ENCODE data around the gene HSPA12A. TPM values are rescaled to one million over a fixed set of nuclear protein-coding genes. Genes with fewer than 3 reads are reported as not detected.

HSPA12A gene
- total RNA-seq, 4 donors from 2014 or later = 6.4 to 9.9 (median 9.5) TPM

DNA sequence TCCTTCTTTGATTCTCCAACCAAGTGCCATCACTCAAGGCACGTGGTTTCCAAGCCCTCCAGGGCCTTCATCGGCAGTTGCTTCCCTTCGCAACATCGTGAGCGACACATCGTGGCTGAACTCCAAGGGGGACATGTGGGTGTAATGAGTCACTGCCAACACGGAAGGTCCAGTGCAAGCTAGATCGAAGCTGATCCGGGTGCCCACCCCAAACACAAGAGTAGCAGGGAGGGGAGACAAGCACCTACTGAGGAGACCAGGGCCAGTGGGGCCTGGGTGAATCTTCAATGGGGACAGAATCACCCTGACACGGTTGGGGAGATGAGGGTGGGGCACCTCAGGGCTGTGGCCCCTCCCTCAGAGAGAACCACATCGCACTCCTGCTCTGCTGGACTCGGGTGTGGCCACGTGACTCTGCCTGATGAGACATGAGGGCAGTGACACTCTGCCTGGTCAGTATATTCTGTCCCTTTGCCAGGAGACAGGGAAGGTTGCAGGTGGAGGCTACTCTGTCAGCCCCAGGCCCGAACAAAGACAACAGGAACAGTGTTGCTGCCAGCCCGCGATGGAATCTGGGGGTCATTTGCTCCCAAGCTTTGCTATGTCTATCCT lies 36.8 kb upstream of the HSPA12A start:
- intact Hi-C loops (cut with DNase I; ENCODE audit: low total_unique reads) = no loop called here
- no peak for TF ChIP-seq POLR2A (IDR thresholded peaks at IDR 0.05)
- TF ChIP-seq, protein P1, sequence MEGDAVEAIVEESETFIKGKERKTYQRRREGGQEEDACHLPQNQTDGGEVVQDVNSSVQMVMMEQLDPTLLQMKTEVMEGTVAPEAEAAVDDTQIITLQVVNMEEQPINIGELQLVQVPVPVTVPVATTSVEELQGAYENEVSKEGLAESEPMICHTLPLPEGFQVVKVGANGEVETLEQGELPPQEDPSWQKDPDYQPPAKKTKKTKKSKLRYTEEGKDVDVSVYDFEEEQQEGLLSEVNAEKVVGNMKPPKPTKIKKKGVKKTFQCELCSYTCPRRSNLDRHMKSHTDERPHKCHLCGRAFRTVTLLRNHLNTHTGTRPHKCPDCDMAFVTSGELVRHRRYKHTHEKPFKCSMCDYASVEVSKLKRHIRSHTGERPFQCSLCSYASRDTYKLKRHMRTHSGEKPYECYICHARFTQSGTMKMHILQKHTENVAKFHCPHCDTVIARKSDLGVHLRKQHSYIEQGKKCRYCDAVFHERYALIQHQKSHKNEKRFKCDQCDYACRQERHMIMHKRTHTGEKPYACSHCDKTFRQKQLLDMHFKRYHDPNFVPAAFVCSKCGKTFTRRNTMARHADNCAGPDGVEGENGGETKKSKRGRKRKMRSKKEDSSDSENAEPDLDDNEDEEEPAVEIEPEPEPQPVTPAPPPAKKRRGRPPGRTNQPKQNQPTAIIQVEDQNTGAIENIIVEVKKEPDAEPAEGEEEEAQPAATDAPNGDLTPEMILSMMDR (IDR thresholded peaks at IDR 0.05) = no peak
- no peak overlapping the region for H3K4me3 ChIP-seq (ENCODE audit: low read depth, poor library complexity, severe bottlenecking)
- DNase-seq (ENCODE audit: low spot score in 2 of 2) = no peak
- WGBS, 2 donors = 77 to 78% methylated on average over 16 of the region's 16 CpGs

DNA sequence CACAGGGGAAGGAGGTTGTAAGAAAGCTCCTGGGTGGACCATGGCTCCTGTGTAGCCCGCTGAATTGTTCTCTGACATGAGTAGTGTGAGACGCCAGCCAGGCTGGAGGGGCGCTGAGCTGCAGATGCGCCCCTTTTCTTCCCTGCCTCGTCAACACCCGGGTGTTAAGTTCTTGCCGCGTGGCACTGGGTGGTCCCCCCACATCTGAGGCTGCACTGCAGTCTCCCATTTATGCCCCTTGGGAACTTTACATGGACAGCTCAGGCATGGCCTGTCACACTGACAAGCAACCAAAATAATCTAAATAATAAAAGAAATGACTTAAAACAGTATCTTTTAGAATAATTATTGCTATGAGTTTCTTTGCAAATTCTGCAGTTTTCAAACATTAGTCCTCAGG lies 34.6 kb upstream of the HSPA12A start:
- 85 to 86% methylated on average over 8 of the region's 8 CpGs for WGBS, 2 donors
- intact Hi-C loops (cut with DNase I; ENCODE audit: low total_unique reads) = no loop called here
- TF ChIP-seq, protein P1 (IDR thresholded peaks at IDR 0.05) = no peak
- no peak for TF ChIP-seq POLR2A (IDR thresholded peaks at IDR 0.05)
- H3K4me3 ChIP-seq (ENCODE audit: low read depth, poor library complexity, severe bottlenecking) = no peak overlapping the region
- DNase-seq (ENCODE audit: low spot score in 2 of 2) = no peak

- WGBS, 2 donors = 79 to 87% methylated on average over 15 of the region's 15 CpGs
- no peak overlapping the region for H3K4me3 ChIP-seq (ENCODE audit: low read depth, poor library complexity, severe bottlenecking)
- TF ChIP-seq, protein P1 (IDR thresholded peaks at IDR 0.05) = no peak
- no peak for TF ChIP-seq POLR2A (IDR thresholded peaks at IDR 0.05)
- DNase-seq (ENCODE audit: low spot score in 2 of 2) = peak in 1 of 2 donors; percentile 73
- intact Hi-C loops (cut with DNase I; ENCODE audit: low total_unique reads) = no loop called here
These were observed 33.4 kb upstream of the HSPA12A start for GRCh38 chr10:116775488-116776400.

GRCh38 chr10:116774728-116775151 lies 32.4 kb upstream of the HSPA12A start:
- 29 to 37% methylated on average over 6 of the region's 6 CpGs for WGBS, 2 donors
- no peak for TF ChIP-seq POLR2A (IDR thresholded peaks at IDR 0.05)
- TF ChIP-seq, protein P1 (IDR thresholded peaks at IDR 0.05) = no peak
- intact Hi-C loops (cut with DNase I; ENCODE audit: low total_unique reads) = no loop called here
- H3K4me3 ChIP-seq (ENCODE audit: low read depth, poor library complexity, severe bottlenecking) = no peak overlapping the region
- DNase-seq (ENCODE audit: low spot score in 2 of 2) = peak in 1 of 2 donors; percentile 74

- no peak overlapping the region for H3K4me3 ChIP-seq (ENCODE audit: low read depth, poor library complexity, severe bottlenecking)
- intact Hi-C loops (cut with DNase I; ENCODE audit: low total_unique reads) = no loop called here
- 92 to 93% methylated on average over 7 of the region's 7 CpGs for WGBS, 2 donors
- peak in 1 of 2 donors; percentile 82 for DNase-seq (ENCODE audit: low spot score in 2 of 2)
- no peak for TF ChIP-seq POLR2A (IDR thresholded peaks at IDR 0.05)
- TF ChIP-seq, protein P1 (IDR thresholded peaks at IDR 0.05) = no peak
These were observed 30.7 kb upstream of the HSPA12A start for GRCh38 chr10:116772909-116773705.
